ENCODE data around the gene EXD3.
A peak's percentile ranks its signal among the peaks of the same experiment; 100 is the strongest.

The EXD3 gene

DNA sequence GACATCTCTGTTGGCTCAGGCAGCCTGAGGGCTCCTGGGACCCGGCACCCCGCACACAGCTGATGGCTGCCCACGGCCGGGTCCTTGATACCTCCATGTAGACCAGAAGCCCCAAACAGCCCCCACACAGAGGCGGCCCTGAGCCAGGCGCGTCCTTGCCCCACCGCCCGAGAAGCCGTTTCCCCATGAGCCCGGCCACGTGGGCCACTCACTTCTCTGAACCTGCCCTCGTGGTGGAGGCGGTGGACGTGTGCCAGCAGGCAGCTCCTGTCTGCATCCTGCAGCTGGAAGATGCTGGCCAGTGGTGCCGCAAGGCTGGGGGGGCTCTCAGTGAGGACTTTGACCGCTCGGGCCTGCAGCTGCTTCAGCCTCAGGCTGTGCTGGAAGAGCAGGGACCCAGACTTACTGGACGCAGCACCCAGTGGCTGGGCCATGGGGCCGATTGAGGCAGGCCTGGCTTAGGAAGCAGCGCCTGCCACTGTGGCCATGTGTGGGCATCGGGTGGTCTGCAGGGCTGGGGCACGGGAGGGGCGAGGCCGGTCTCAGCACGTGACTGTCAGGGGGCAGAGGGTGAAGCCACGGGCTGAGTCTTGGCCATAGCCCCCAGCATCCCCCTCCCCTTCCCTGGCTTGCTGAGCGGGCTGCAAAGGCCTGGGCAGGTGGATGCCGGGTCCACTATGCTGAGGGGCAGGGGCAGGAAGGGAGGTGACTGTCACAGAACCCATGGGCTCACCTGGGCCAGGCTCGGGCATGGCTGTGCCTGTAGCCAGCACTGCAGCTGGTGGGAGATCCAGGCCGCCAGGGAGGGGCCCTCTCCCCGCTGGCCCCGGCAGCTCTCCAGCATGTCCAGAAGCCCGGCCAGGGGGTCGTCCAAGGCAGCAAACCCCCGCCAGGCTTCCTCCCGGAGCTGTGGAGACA, 50.0 kb downstream of the EXD3 start:
- Histone ChIP-seq H3K36me3 (no peaks in the 10 kb centered on the region), H3K27ac (no peak overlapping the region), H3K27me3 (ENCODE audit: insufficient read depth, low read depth, severe bottlenecking) (no peaks in the 10 kb centered on the region), H3K4me3 (ENCODE audit: low read depth, low read length) (no peak overlapping the region), H3K9me3 (ENCODE audit: severe bottlenecking) (no peaks in the 10 kb centered on the region)
- TF ChIP-seq, protein P1, sequence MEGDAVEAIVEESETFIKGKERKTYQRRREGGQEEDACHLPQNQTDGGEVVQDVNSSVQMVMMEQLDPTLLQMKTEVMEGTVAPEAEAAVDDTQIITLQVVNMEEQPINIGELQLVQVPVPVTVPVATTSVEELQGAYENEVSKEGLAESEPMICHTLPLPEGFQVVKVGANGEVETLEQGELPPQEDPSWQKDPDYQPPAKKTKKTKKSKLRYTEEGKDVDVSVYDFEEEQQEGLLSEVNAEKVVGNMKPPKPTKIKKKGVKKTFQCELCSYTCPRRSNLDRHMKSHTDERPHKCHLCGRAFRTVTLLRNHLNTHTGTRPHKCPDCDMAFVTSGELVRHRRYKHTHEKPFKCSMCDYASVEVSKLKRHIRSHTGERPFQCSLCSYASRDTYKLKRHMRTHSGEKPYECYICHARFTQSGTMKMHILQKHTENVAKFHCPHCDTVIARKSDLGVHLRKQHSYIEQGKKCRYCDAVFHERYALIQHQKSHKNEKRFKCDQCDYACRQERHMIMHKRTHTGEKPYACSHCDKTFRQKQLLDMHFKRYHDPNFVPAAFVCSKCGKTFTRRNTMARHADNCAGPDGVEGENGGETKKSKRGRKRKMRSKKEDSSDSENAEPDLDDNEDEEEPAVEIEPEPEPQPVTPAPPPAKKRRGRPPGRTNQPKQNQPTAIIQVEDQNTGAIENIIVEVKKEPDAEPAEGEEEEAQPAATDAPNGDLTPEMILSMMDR (IDR thresholded peaks at IDR 0.05; ENCODE audit: low read depth, low read length) = no peak
- peak; percentile 6 for DNase-seq

DNA sequence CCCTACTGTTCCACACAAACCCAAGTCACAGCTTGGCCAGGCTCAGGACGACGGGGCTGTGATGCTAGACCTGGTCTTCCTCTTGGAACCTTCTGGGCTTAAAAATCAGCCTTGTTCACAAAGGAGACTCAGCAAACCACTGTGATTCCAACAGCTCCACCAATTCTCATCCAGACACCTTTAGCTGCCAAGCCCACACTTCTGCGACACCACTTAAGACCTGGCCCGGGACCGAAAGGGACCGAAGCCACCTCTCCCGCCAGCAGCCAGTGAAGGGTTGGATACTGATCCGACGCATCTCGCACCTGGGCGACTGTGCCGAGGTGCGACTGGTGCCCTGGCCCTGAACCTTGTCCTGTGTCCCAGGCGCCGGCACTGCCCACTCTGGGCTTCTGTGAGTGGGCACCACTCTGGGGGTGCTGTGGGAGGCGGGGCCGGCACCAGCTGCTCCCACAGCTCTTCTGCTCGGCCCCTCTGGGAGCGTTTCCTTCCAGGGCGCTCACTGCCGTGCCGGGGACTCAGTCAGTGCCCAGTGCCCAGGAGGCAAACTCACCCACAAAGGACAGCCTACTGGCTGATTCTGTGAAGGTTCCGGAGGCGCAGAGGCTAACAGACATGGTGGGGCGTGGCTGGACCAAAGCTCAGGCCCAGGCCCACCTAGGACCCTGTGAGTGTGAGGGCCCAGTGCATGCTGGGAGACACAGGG, 50.9 kb downstream of the EXD3 start:
- TF ChIP-seq, protein P1 (IDR thresholded peaks at IDR 0.05; ENCODE audit: low read depth, low read length) = no peak
- H3K27me3 ChIP-seq (ENCODE audit: insufficient read depth, low read depth, severe bottlenecking) = no peaks in the 10 kb centered on the region
- no peaks in the 10 kb centered on the region for H3K36me3 ChIP-seq
- no peaks in the 10 kb centered on the region for H3K9me3 ChIP-seq (ENCODE audit: severe bottlenecking)
- no peak overlapping the region for H3K4me3 ChIP-seq (ENCODE audit: low read depth, low read length)
- no peak overlapping the region for H3K27ac ChIP-seq
- peak; percentile 1 for DNase-seq

- TF ChIP-seq, protein P1 (IDR thresholded peaks at IDR 0.05; ENCODE audit: low read depth, low read length) = no peak
- DNase-seq = peak; percentile 1
- H3K4me3 ChIP-seq (ENCODE audit: low read depth, low read length) = no peak overlapping the region
Measured at GRCh38 chr9:137371521-137371941, 51.4 kb downstream of the EXD3 start.

GRCh38 chr9:137370865-137371520, 52.0 kb downstream of the EXD3 start:
- Histone ChIP-seq H3K9me3 (ENCODE audit: severe bottlenecking) (no peaks in the 10 kb centered on the region), H3K27me3 (ENCODE audit: insufficient read depth, low read depth, severe bottlenecking) (no peaks in the 10 kb centered on the region), H3K27ac (no peak overlapping the region), H3K36me3 (no peaks in the 10 kb centered on the region), H3K4me3 (ENCODE audit: low read depth, low read length) (no peak overlapping the region)
- DNase-seq = peak; percentile 6
- TF ChIP-seq, protein P1 (IDR thresholded peaks at IDR 0.05; ENCODE audit: low read depth, low read length) = no peak

More at GRCh38 chr9:137371521-137371941, 51.4 kb downstream of the EXD3 start:
- no peak overlapping the region for H3K27ac ChIP-seq
- no peaks in the 10 kb centered on the region for H3K36me3 ChIP-seq
- H3K27me3 ChIP-seq (ENCODE audit: insufficient read depth, low read depth, severe bottlenecking) = no peaks in the 10 kb centered on the region
- no peaks in the 10 kb centered on the region for H3K9me3 ChIP-seq (ENCODE audit: severe bottlenecking)

DNA sequence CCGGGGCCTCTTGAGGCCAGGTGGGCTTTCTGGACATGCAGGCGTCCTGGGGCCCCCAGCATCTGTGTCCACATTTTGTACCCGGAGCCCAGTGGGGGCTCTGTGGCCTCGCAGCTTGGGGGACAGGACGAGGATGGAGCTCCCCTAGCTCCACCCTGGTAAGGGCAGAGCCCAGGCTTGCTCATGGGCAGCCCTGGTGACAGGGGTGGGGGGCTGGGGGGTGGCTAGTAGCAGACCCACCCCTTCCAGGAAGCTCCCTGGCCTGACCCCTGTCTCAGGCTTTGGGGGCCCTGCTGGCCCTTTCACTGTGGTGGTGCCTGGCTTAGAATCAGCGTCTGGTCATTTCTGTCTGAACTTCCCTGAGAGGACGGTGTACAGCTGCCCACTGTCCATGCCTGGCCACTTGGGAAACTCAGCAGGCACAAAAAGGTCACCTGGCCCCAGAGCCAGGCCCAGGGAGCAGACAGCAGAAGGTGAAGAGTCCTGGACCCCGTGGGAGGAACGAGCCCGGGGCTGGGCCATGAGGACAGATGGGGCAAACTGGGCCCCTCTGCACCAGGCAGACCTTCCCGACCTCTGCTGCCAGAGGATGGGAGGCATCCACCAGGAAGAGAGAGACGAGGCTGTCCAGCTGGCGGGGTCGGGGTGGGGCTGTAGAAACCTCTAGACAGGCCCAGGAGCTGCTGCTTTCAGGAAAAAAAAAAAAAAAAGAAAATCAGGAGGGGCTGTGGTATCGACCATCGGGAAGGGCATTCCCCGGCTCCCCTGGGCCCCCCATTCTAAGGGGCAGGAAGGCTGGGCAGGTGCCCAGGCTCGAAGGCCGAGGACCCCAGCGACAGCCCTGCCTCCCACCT, 52.8 kb downstream of the EXD3 start:
- Histone ChIP-seq H3K27me3 (ENCODE audit: insufficient read depth, low read depth, severe bottlenecking) (no peaks in the 10 kb centered on the region), H3K9me3 (ENCODE audit: severe bottlenecking) (no peaks in the 10 kb centered on the region), H3K27ac (peak overlapping the region; percentile 33), H3K36me3 (no peaks in the 10 kb centered on the region), H3K4me3 (ENCODE audit: low read depth, low read length) (no peak overlapping the region)
- DNase-seq = peak; percentile 11
- TF ChIP-seq, protein P1 (IDR thresholded peaks at IDR 0.05; ENCODE audit: low read depth, low read length) = no peak

All from WERI-Rb-1 (cell line).